GM21528 (cell line): ENCODE results near the gene HCCS.
"Not testable (repeated sequence)": the region's sequence is repeated elsewhere in the genome, so short reads cannot be mapped to it uniquely, and the experiment has no call there.

Source experiments
- ATAC-seq: cut with Tn5 transposase; IDR thresholded peaks from one replicate; pipeline ENCODE4 v1.9.1; 2021; ENCODE audit warnings: mild to moderate bottlenecking, moderate library complexity; ENCODE audit not compliant: unreplicated experiment, low FRiP score

Gene HCCS

GRCh38 chrX:11119313-11119943, 8.3 kb downstream of the HCCS start:
- no peak for ATAC-seq

DNA sequence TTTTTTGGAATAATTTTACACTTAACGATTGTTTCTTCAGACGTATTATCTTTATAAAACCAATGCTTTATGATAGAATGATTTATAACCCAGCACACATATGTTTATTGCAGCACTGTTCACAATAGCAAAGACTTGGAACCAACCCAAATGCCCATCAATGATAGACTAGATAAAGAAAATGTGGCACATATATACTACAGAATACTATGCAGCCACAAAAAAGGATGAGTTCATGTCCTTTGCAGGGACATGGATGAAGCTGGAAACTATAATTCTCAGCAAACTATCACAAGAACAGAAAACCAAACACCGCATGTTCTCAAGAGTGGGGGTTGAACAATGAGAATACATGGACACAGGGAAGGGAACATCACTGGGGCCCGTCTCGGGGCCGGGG, 12.0 kb downstream of the HCCS start:
- not testable (repeated sequence) for ATAC-seq

DNA sequence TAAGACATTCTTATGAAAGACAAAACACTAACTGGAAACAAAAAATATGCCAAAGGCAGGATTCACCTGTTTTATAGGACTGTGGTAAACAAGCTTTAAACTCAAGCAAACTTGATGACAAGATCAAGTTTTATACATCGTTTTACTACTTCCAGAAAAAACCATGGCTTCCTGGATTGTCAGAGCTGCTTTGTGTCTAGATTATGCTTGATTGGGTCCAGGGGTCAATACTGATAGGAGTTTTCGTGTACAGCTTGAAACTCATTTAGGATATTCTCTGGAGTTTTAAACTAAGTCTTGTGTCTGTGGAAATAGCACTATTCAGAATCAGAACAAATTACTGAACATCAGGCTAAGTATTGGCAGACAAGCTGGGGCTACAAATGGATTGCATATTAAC, 13.0 kb downstream of the HCCS start:
- ATAC-seq: no peak

DNA sequence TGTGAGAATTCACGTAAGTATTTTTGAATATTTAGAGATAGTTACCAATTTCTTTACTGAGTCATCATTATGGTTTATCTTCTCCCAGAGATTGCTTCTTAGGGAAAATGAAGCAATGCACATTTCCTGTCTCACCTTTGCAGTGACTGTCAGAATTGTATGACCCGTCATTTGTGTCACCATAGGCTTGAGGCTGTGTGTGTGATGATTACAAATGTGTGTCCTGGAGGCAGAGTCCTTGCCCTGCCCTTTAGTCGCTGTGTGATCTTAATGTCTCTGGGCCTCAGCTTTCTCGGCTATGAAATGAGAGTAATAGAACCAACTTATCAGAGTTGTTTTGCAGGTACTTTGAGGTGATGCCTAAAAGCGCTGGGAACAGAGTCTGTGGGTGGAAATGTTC, 13.9 kb downstream of the HCCS start:
- no peak for ATAC-seq

GRCh38 chrX:11129534-11130105, 18.5 kb downstream of the HCCS start:
- ATAC-seq: no peak

DNA sequence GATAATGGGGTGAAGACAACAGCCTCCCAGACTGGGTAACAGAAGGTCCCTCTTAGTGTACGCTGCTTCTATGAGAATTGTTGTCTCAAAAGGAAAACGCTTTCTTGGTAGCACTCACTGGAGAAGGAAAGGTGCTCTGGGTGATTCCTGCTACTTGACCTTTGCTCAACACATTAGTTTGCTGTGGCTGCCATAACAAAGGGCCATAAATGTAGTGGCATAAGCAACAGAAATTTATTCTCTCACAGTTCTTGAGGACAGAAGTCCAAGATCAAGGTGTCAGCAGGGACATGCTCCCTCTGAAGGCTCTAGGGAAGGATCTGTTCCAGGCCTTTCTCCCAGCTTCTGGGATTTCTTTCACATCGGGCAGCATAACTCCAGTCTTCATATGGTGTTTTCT, 19.0 kb downstream of the HCCS start:
- no peak for ATAC-seq

- ATAC-seq: no peak
These were observed 20.0 kb downstream of the HCCS start for GRCh38 chrX:11131146-11131545.

- no peak for ATAC-seq
These were observed 24.5 kb downstream of the HCCS start for GRCh38 chrX:11135564-11136185.

- ATAC-seq: no peak
These were observed 26.5 kb downstream of the HCCS start for GRCh38 chrX:11137543-11138139.

DNA sequence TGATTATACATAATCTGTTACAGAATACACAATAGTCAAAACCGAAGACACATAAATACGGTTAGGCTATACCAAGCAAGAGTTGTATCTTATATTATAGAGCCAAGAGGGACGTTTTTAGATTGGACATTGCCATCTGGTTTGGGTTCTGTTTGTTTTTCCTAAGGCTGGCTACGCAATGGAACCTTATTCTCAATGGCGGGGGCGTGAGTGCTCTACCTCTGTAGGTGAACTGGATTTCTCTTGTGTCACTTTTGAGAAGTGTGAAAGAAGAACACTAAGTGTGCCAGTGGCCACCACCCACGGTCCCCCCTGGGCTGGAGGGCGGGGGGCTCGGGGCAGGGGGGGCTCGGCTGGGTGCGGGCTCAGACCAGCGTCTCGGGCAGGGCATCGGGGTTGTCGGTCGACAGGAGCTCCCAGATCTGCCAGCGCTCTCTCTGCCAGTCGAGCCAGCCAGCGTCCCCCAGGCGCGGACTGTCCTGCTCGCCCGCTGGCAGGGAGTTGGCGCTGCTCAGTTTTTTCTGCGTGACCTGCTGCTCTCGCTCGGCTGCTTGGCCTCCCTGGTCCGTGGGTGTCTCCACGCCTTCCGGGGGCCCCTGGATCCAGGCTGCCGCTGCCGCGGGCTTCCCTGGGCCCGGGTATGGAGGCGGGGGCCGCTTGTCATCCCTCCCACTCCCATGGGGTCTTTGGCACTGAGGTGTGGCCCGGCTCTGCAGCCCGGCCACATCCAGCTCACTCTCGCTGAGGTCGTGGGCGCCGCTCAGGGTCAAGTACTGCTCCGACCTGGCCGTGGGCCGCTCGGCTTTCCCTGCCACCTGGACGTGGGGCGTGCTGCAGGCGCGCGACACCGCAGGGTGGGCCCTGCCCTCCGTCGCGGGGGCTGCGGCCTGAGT, 27.6 kb downstream of the HCCS start:
- no peak for ATAC-seq

DNA sequence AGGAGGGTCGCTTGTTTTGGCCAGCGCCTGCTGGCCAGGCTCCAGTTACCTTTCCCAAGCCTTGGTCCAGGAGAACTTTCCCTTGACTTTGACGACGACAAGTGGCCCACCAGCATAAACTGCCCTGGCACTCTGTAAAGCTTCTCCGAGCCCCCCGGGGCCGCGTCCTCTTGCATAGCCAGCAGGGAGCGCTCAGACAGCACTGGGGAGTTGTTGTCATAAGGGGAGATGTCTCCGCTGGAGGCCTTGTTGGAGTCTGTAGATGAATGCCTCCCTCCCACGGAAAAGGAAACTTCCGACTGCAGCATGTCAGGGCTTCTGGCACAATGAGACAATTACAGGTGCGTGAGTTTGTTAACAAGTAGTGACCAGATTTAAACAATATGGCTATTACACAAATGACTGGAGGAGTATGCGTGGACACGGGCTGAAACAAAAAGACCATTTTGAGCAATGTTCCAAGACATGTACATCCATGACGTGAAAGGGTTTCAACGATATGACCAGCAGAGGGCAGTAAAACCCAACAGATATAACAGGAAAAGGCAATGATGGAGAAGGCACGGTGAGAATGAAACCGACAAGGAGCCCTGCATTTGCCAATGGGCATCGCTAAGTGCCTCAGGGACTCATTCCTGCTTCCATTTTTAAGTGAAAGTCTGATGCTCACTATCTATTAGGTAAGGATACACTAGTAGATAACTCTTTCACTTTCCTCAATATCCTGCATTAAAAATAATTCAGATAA, 33.0 kb downstream of the HCCS start:
- no peak for ATAC-seq

GRCh38 chrX:11146411-11146810, 35.3 kb downstream of the HCCS start:
- ATAC-seq: no peak

DNA sequence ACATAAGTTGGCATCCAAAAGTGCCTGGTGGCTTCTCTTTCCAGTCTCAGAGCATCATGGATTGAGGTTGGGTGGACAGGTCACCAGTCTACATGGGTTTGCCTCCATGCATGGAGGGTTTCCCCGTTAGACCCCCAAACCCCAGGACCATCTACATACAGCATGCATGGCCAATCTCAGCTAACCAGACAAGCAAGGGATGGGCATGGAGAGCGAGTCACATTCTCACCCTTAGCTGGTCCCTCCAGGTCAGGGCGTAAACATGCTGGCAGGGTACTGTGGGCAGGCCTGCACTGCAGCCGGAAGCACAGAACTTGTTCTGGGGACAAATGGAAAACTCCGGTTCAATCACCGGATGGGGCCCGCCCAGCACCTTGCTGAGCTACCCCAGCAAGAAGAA, 37.3 kb downstream of the HCCS start:
- no peak for ATAC-seq

DNA sequence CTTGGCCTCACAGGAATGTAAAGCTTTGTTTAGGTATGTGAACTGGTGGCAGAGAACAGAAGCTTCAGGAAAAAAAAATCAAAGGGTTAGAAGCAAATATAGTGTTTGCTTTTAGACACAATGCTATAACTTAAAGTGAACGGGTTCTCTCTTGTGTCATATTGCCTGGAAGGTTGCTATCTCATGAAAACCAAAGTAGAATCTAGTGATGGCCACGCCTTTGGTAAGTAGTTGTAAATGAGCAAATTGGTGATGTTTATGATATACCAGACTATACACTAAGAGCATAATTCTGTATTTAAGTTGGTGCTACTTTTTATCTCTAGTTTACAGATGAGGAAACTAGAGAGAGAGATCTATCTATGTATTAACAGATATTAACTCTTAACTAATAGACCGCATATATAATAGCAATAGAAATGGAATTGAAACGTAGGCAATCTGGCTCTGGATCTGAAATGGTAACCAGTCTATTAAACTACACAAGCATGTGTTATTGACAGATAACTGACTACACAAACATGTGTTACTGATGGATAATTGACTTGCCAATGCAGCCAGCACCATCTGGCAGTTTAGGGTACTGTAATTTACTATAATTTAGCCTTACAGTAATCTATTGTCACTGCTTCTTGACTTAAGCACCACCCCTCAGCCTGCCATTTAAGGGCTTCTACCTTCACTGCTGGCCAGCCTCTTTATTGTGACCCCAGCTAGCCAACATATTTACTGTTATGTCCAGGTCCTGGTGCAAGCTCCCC, 40.8 kb downstream of the HCCS start:
- ATAC-seq: no peak

DNA sequence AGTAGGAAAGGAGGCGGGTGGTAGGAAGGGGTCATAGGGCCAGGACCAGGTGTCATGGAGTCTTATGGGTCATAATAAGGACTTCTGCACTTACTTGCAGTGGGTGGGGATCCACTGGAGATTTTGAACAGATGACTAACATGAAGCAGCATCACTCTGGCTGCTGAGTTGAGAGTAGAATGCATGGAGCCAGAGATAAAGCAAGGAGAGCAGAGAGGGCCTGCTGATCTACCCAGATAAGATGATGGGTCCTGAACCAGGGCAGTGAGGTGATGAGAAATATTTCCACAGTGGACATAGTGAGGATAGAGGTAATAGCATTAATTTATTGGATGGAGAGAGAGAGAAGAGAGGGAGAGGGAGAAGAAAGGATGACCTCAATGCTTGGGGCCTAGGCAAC, 48.0 kb downstream of the HCCS start:
- ATAC-seq: no peak

DNA sequence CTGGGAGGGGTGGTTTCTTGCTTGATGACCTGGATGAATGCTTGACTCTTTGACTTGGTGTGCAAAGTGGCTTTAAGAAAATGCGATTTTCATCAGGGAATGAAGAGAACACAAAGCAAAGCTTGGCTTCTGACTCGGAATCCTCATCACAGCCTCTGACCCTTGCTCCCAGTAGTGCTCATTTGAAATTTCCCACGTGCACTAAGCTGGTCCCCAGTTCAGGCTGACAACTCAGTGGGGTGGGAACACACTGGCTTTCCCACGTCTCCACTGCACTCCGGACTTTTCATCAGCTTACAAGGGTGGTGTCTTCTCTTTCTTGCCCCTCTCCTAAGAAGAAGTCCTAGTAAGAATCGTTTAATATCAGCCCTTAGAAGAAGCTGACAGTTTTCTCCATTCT, 53.3 kb downstream of the HCCS start:
- no peak for ATAC-seq

GRCh38 chrX:11171956-11172355, 60.8 kb downstream of the HCCS start:
- no peak for ATAC-seq

GRCh38 chrX:11172415-11172814, 61.3 kb downstream of the HCCS start:
- ATAC-seq: no peak
